Thyroid gland (tissue), 4 donors: ENCODE data around the gene HES4.

Experiments
- CTCF ChIP-seq, 6 experiments: fragments of 200-600 bp in 3 of 6; fragments of 450-650 bp in 3 of 6; sonication (generic) in 3 of 6; IDR thresholded peaks; one replicate each; pipeline ENCODE4 v1.5.1; 2016 to 2019; ENCODE audit warnings: antibody characterized with exemption in 6 of 6, mild to moderate bottlenecking in 2 of 6, inconsistent platforms in 1 of 6, moderate library complexity in 1 of 6
- POLR2A ChIP-seq, 2 donors: fragments of 450-650 bp; IDR thresholded peaks; one replicate each; pipeline ENCODE4 v1.6.1; 2017; ENCODE audit warnings: antibody characterized with exemption in 2 of 2, mild to moderate bottlenecking in 2 of 2, moderate library complexity in 1 of 2

GRCh38 chr1:974293-974640 lies 25.6 kb downstream of the HES4 start:
- TF ChIP-seq POLR2A (IDR thresholded peaks at IDR 0.05) = no peak
- no peak for TF ChIP-seq CTCF (IDR thresholded peaks at IDR 0.05)
